HepG2 (cell line): ENCODE data around the gene MYL4. TPM values are rescaled to one million over a fixed set of nuclear protein-coding genes. Genes with fewer than 3 reads are reported as not detected.
A peak's percentile ranks its signal among the peaks of the same experiment; 100 is the strongest.

Experiments used
- ATAC-seq: fragments of 200-7000 bp; cut with Tn5 transposase; 3 replicates; pipeline ENCODE4 v1.9.1; 2020; ENCODE audit warnings: mild to moderate bottlenecking, moderate library complexity
- BruUV-seq: library from RNA; stranded (reverse); fragments of 400-500 nt; replicated peaks from 2 replicates; lab custom pipeline; 2021; lab: Mats Ljungman, UMichigan
- CTCF ChIA-PET: fragments of 300-600 bp; formaldehyde crosslinking; extraction: SDS; loops from one replicate; lab custom pipeline; 2021; ENCODE audit warnings: low total read pairs, inconsistent platforms, low intra/inter-chr PET ratio; lab: Yijun Ruan, JAX
- POLR2A ChIA-PET: fragments of 350-600 bp; sonication (Branson Sonifier 250); formaldehyde crosslinking; loops from one replicate; lab custom pipeline; 2020; ENCODE audit warnings: antibody characterized with exemption, inconsistent platforms; lab: Yijun Ruan, JAX
- DNase-seq: peaks from one replicate; pipeline ENCODE4 v3.0.0-alpha.2; 2015; ENCODE audit warnings: low spot score
- FAIRE-seq: peaks from 3 replicates; lab custom pipeline; 2011; peaks lifted over from hg19 to GRCh38; lab: Jason Lieb, UNC
- H2AFZ ChIP-seq: one replicate; pipeline ENCODE4 v1.6.1; 2011; ENCODE audit warnings: low read length, inconsistent platforms
- H3K27ac ChIP-seq: fragments of 300-600 bp; 3 replicates; pipeline ENCODE4 v1.8.0; 2011; ENCODE audit warnings: mixed run types, mild to moderate bottlenecking, mixed read lengths, low read length, inconsistent platforms; ENCODE audit not compliant: insufficient read depth; ENCODE audit errors: extremely low read length
- H3K27me3 ChIP-seq, 2 experiments: fragments of 200-600 bp in 1 of 2; 2 replicates in 1 of 2; 3 replicates in 1 of 2; pipeline versions ENCODE4 v1.6.0 to v1.8.0; 2011; ENCODE audit warnings: low read length in 2 of 2, mild to moderate bottlenecking in 2 of 2, moderate library complexity in 2 of 2, inconsistent platforms in 1 of 2; ENCODE audit not compliant: insufficient read depth in 2 of 2, control insufficient read depth in 1 of 2
- H3K36me3 ChIP-seq, 2 experiments: fragments of 200-600 bp in 1 of 2; replicated peaks in 1 of 2; 2 replicates in 1 of 2; 3 replicates in 1 of 2; pipeline versions ENCODE4 v1.5.1 to v1.8.0; 2011; ENCODE audit warnings: low read length in 2 of 2, inconsistent platforms in 1 of 2; ENCODE audit not compliant: insufficient read depth in 2 of 2, control insufficient read depth in 1 of 2
- H3K4me1 ChIP-seq: 2 replicates; pipeline ENCODE4 v1.5.1; 2012; ENCODE audit warnings: low read length, inconsistent platforms; ENCODE audit not compliant: insufficient read depth
- H3K4me2 ChIP-seq: 2 replicates; pipeline ENCODE4 v1.6.0; 2011; ENCODE audit warnings: low read depth, low read length, inconsistent platforms
- H3K4me3 ChIP-seq, 3 experiments: fragments of 200-600 bp in 1 of 3; sonication (generic), shearing (Covaris generic) in 1 of 3; replicated peaks in 1 of 3; 2 replicates each; pipeline ENCODE4 v1.5.1; 2011 to 2016; ENCODE audit warnings: low read length in 3 of 3, inconsistent platforms in 2 of 3, low read depth in 2 of 3, mild to moderate bottlenecking in 2 of 3, control low read depth in 1 of 3, mixed read lengths in 1 of 3; ENCODE audit not compliant: insufficient read depth in 1 of 3
- H3K79me2 ChIP-seq: one replicate; pipeline ENCODE4 v1.6.1; 2011; ENCODE audit warnings: low read length, inconsistent platforms; ENCODE audit not compliant: insufficient read depth
- H3K9ac ChIP-seq: 2 replicates; pipeline ENCODE4 v1.6.0; 2011; ENCODE audit warnings: mild to moderate bottlenecking, low read depth, low read length, inconsistent platforms; ENCODE audit not compliant: insufficient read depth
- H3K9me3 ChIP-seq: 2 replicates; pipeline ENCODE4 v1.5.1; 2012; ENCODE audit warnings: mild to moderate bottlenecking, low read length
- H4K20me1 ChIP-seq: 2 replicates; pipeline ENCODE4 v1.6.0; 2011; ENCODE audit warnings: inconsistent platforms, mild to moderate bottlenecking, low read length, moderate library complexity; ENCODE audit not compliant: insufficient read depth
- AHDC1 ChIP-seq: sonication (generic); formaldehyde crosslinking; IDR thresholded peaks from 2 replicates; pipeline ENCODE4 v1.5.1; 2020; ENCODE audit warnings: mild to moderate bottlenecking, missing genetic modification reagents, borderline replicate concordance
- ARID5B ChIP-seq: IDR thresholded peaks from 2 replicates; pipeline ENCODE4 v1.4.0; 2020; ENCODE audit warnings: mild to moderate bottlenecking, missing genetic modification reagents
- BCL3 ChIP-seq: sonication (generic); formaldehyde crosslinking; IDR thresholded peaks from 2 replicates; pipeline ENCODE4 v1.5.1; 2020; ENCODE audit warnings: mild to moderate bottlenecking, missing genetic modification reagents, moderate library complexity
- BCL6 ChIP-seq: IDR thresholded peaks from 2 replicates; pipeline ENCODE4 v1.6.1; 2016; ENCODE audit warnings: missing genetic modification reagents, missing compliant biosample characterization
- KDM1A ChIP-seq: IDR thresholded peaks from 2 replicates; pipeline ENCODE4 v1.6.1; 2016; ENCODE audit warnings: missing compliant biosample characterization
- ZNF24 ChIP-seq: fragments of 450-650 bp; IDR thresholded peaks from 2 replicates; pipeline ENCODE4 v1.6.1; 2017; ENCODE audit warnings: antibody characterized with exemption, mild to moderate bottlenecking
- WGBS: methylation state at CpG from one replicate; pipeline ENCODE4 v1.1.6; 2017; ENCODE audit warnings: low lambda C conversion rate; 5-methylcytosine and 5-hydroxymethylcytosine counted together
- in situ Hi-C: cut with HindIII; loops from 2 replicates; pipeline ENCODE4 v1.10.0; 2017; ENCODE audit warnings: low pct_unique_long_range_greater_than_20kb; ENCODE audit not compliant: extremely low pct_ligation_motif_present
- intact Hi-C: fragments of 100-400 bp; cut with micrococcal nuclease; formaldehyde crosslinking; loops from one replicate; pipeline ENCODE4 v1.10.0; 2022; ENCODE audit not compliant: unreplicated experiment
- polyA plus RNA-seq, 8 experiments: library from polyadenylated mRNA; depleted of rRNA in 3 of 8; stranded (reverse) in 7 of 8; unstranded in 1 of 8; fragments of >200 nt; fragmentation: Illumina TruSeq in 4 of 8; extraction: Trizol in 4 of 8; gene quantifications; 2 replicates each; pipeline versions ENCODE4 v1.2.1 to v1.2.3, GENCODE V29; 2011 to 2016; ENCODE audit warnings: low read depth in 4 of 8, missing spikeins in 1 of 8, mixed read lengths in 1 of 8; ENCODE audit not compliant: insufficient read depth in 1 of 8
- total RNA-seq, 5 experiments: library from RNA; depleted of rRNA; stranded (reverse); fragments of >200 nt; fragmentation: Illumina TruSeq; extraction: Trizol; gene quantifications; 2 replicates each; pipeline ENCODE4 v1.2.3, GENCODE V29; 2016; ENCODE audit warnings: low read depth in 1 of 5

The MYL4 gene
- total and polyA plus RNA-seq, 2 of the 13 experiments (the other 11 are each of a cell fraction or from before 2014, with no cell fraction given) = not detected

- Histone ChIP-seq H3K36me3 (no peaks in the 10 kb centered on the region), H3K27ac (no peak overlapping the region), H4K20me1 (no peaks in the 10 kb centered on the region), H3K4me1 (peaks cover 32% of the 10 kb centered on the region), H3K9ac (peak overlapping the region; percentile 2; the same call in 1 of the 2 replicates), H3K79me2 (no peaks in the 10 kb centered on the region), H3K4me3 (no peak overlapping the region), H2AFZ (no peak overlapping the region), H3K4me2 (no peak overlapping the region), H3K27me3 (peaks cover 7 to 24% of the 10 kb centered on the region in 2 experiments; a peak in 2 of 5 replicates), H3K9me3 (peaks cover 9% of the 10 kb centered on the region; the same call in 1 of the 2 replicates)
- intact Hi-C loops (loop anchor here (10.0 kb wide), 1 partner anchor 390 kb away; no protein-coding TSS in a partner anchor), in situ Hi-C loops (no loop called here)
- FAIRE-seq (no peak), ATAC-seq (no peak), DNase-seq (no peak)
- ChIA-PET POLR2A (no interaction called here), CTCF (no interaction called here)
- BruUV-seq = no TSS peak
- 31% methylated on average over 1 of the region's 1 CpG for WGBS
- no peak for TF ChIP-seq ZNF24
- no peak for TF ChIP-seq KDM1A (CRISPR knock-in tag)
- TF ChIP-seq BCL3 = no peak
- no peak for TF ChIP-seq ARID5B
- 0 out of 2 replicates have a peak, but pooled peaks have one; percentile 19 for TF ChIP-seq AHDC1 (CRISPR knock-in tag)
- peak; percentile 68 for TF ChIP-seq BCL6 (CRISPR knock-in tag)
Observed at GRCh38 chr17:47224966-47225365, 15.8 kb downstream of the MYL4 start.
